ENCODE measurements around the gene ZNF608.

DNA sequence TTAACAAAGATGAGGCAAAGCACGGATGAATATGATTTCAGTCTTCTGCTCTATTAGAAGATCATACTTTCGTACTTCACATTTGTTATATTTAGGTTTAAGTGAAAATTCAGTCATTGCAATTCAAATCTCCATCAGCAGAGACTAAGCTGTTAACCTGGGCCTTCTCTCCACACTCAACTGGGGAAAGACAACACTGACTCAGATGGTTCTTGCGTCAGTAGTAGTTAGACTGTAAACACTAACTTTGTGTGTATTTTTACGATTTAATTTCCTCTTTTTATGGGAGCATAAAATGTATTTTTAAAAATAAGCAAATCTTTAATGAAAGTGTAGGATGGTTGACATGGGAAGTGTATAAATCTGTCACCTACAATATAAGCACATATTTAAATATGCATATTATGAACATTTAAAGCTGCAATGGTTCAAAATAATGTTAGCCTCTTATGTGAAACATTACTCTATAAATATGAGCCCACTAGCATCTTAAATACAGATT, 42.7 kb upstream of the ZNF608 start:
- no peak for TF ChIP-seq CTCF (IDR thresholded peaks at IDR 0.05; ENCODE audit: extremely low read depth in 1 of 2, insufficient read depth in 1 of 2, low read depth in 1 of 2, low read length in 2 of 2)
- no peak for TF ChIP-seq MYC (IDR thresholded peaks at IDR 0.05; ENCODE audit: low read depth, low read length)
- TF ChIP-seq POLR2A (IDR thresholded peaks at IDR 0.05; ENCODE audit: low read depth, low read length), result no peak
- no peak for TF ChIP-seq EZH2 (IDR thresholded peaks at IDR 0.05; ENCODE audit: borderline replicate concordance, low read depth, low read length, severe bottlenecking)
